K562 (cell line): Measurements from ENCODE around the gene ALG8. TPM values are rescaled to one million over a fixed set of nuclear protein-coding genes. Genes with fewer than 3 reads are reported as not detected.

ENCODE experiments used
- ATF4 ChIP-seq: fragments of 450-650 bp; formaldehyde crosslinking; IDR thresholded peaks from 2 replicates; pipeline ENCODE4 v1.4.0; 2022; ENCODE audit warnings: mild to moderate bottlenecking, moderate library complexity
- CCAR2 ChIP-seq: fragments of 200-400 bp; formaldehyde crosslinking; IDR thresholded peaks from 2 replicates; pipeline ENCODE4 v1.6.1; 2017; ENCODE audit warnings: mild to moderate bottlenecking, low read depth, low read length
- CEBPB ChIP-seq: fragments of 450-650 bp; IDR thresholded peaks from 2 replicates; pipeline ENCODE4 v1.6.1; 2016; ENCODE audit warnings: missing genetic modification characterization, missing compliant biosample characterization
- CXXC5 ChIP-seq: fragments of 250-450 bp; sonication (Bioruptor Pico); IDR thresholded peaks from 2 replicates; pipeline ENCODE4 v1.8.0; 2022; ENCODE audit warnings: inconsistent platforms, mild to moderate bottlenecking, moderate library complexity
- ILK ChIP-seq: fragments of 450-650 bp; IDR thresholded peaks from 2 replicates; pipeline ENCODE4 v1.6.1; 2016; ENCODE audit warnings: missing genetic modification characterization, low read depth, mild to moderate bottlenecking, missing compliant biosample characterization, moderate library complexity, borderline replicate concordance
- IRF2 ChIP-seq: sonication (generic); formaldehyde crosslinking; IDR thresholded peaks from 2 replicates; pipeline ENCODE4 v1.8.1; 2022; ENCODE audit warnings: mild to moderate bottlenecking, missing genetic modification reagents
- MEIS2 ChIP-seq: fragments of 450-650 bp; IDR thresholded peaks from 2 replicates; pipeline ENCODE4 v1.6.1; 2014; ENCODE audit warnings: mild to moderate bottlenecking; ENCODE audit not compliant: partially characterized antibody
- MITF ChIP-seq: IDR thresholded peaks from 2 replicates; pipeline ENCODE4 v1.6.1; 2014; ENCODE audit warnings: antibody characterized with exemption
- MTA3 ChIP-seq: fragments of 450-650 bp; formaldehyde crosslinking; IDR thresholded peaks from 2 replicates; pipeline ENCODE4 v1.6.1; 2017; ENCODE audit warnings: mild to moderate bottlenecking, borderline replicate concordance
- NBN ChIP-seq: fragments of 450-650 bp; IDR thresholded peaks from 2 replicates; pipeline ENCODE4 v1.6.1; 2016; ENCODE audit warnings: low read depth, mild to moderate bottlenecking
- NFE2 ChIP-seq: IDR thresholded peaks from 2 replicates; pipeline ENCODE4 v1.6.1; 2014; ENCODE audit warnings: antibody characterized with exemption, low read depth
- NFRKB ChIP-seq: fragments of 450-650 bp; IDR thresholded peaks from 2 replicates; pipeline ENCODE4 v1.6.1; 2016; ENCODE audit warnings: low read depth
- POU5F1 ChIP-seq: fragments of 150-350 bp; IDR thresholded peaks from 2 replicates; pipeline ENCODE4 v1.6.1; 2014; ENCODE audit warnings: borderline replicate concordance, low read length, low read depth, mild to moderate bottlenecking; ENCODE audit not compliant: partially characterized antibody
- RREB1 ChIP-seq: fragments of 250-450 bp; sonication (Bioruptor Pico); IDR thresholded peaks from 2 replicates; pipeline ENCODE4 v1.4.0; 2020
- SLC30A9 ChIP-seq: fragments of 250-450 bp; sonication (Bioruptor Pico); IDR thresholded peaks from 2 replicates; pipeline ENCODE4 v1.8.0; 2022; ENCODE audit warnings: mild to moderate bottlenecking, moderate library complexity
- USF1 ChIP-seq: sonication (generic); formaldehyde crosslinking; IDR thresholded peaks from 2 replicates; pipeline ENCODE4 v1.9.0; 2022; ENCODE audit warnings: mild to moderate bottlenecking, missing genetic modification reagents
- ZBTB1 ChIP-seq: sonication (generic); formaldehyde crosslinking; IDR thresholded peaks from 2 replicates; pipeline ENCODE4 v1.8.1; 2023; ENCODE audit warnings: missing genetic modification reagents, low read depth, mild to moderate bottlenecking, borderline replicate concordance
- ZBTB8A ChIP-seq: fragments of 450-650 bp; IDR thresholded peaks from 2 replicates; pipeline ENCODE4 v1.6.1; 2018; ENCODE audit warnings: mild to moderate bottlenecking, moderate library complexity; ENCODE audit not compliant: partially characterized antibody
- ZNF584 ChIP-seq: fragments of 200-800 bp; sonication (Bioruptor generic); IDR thresholded peaks from 2 replicates; pipeline ENCODE4 v1.6.1; 2016; ENCODE audit warnings: low read depth, mild to moderate bottlenecking, missing genetic modification characterization, missing compliant biosample characterization
- ZZZ3 ChIP-seq: fragments of 450-650 bp; IDR thresholded peaks from 2 replicates; pipeline ENCODE4 v1.6.1; 2016; ENCODE audit warnings: antibody characterized with exemption, mild to moderate bottlenecking, moderate library complexity
- polyA plus RNA-seq, 8 experiments: library from polyadenylated mRNA; depleted of rRNA in 4 of 8; stranded (reverse) in 5 of 8; unstranded in 3 of 8; fragments of >200 nt; fragmentation: Nextera tagmentation in 2 of 8; fragmentation: Illumina TruSeq in 1 of 8; extraction: Ambion mirVana in 2 of 8; extraction: Trizol in 1 of 8; gene quantifications; 2 replicates each; pipeline versions ENCODE4 v1.2.1 to v1.2.3, GENCODE V29; 2011 to 2014; ENCODE audit warnings: inconsistent platforms in 1 of 8, missing spikeins in 1 of 8
- total RNA-seq, 7 experiments: library from RNA; depleted of rRNA in 6 of 7; stranded (reverse); fragments of >200 nt in 6 of 7; fragmentation: Illumina TruSeq in 2 of 7; extraction: Trizol in 2 of 7; gene quantifications; 2 replicates each; pipeline versions ENCODE4 v1.2.1 to v1.2.3, GENCODE V29; 2011 to 2021; ENCODE audit warnings: low replicate concordance in 1 of 7

Gene ALG8
- total and polyA plus RNA-seq, 9 of the 15 experiments (the other 6 are each of a cell fraction or from before 2014, with no cell fraction given), result 59.3 to 189 (median 106) TPM

- TF ChIP-seq NFRKB (no peak), ZNF584 (CRISPR knock-in tag) (no peak), IRF2 (no peak), ATF4 (no peak), ZBTB1 (CRISPR knock-in tag) (no peak), NFE2 (peak; percentile 47; the same call in 1 of the 2 replicates), MTA3 (peak; percentile 39; the same call in 1 of the 2 replicates), SLC30A9 (CRISPR knock-in tag) (no peak), POU5F1 (no peak), RREB1 (CRISPR knock-in tag) (no peak), ZBTB8A (no peak), ILK (tag) (no peak), CEBPB (peak; percentile 84), CCAR2 (no peak), ZZZ3 (no peak), MEIS2 (peak; percentile 21), MITF (no peak), NBN (no peak), USF1 (CRISPR knock-in tag) (no peak), CXXC5 (CRISPR knock-in tag) (0 out of 2 replicates have a peak, but pooled peaks have one; percentile 6)
These were observed 77.5 kb downstream of the ALG8 start (continued) for GRCh38 chr11:78061921-78062311.
